Adrenal gland (tissue), 12 donors: ENCODE data around the gene RAD51D. TPM values are rescaled to one million over a fixed set of nuclear protein-coding genes. Genes with fewer than 3 reads are reported as not detected.

Experiments used
- DNase-seq, 7 donors: peaks; one replicate each; pipeline ENCODE4 v3.0.0-alpha.2; 2019 to 2020
- H3K27ac ChIP-seq, 5 donors: fragments of 200-600 bp; sonication (generic) in 4 of 5; 1 replicate in 3 of 5; 2 replicates in 2 of 5; pipeline versions ENCODE4 v1.5.1 to v1.8.0; 2016 to 2020; ENCODE audit warnings: mild to moderate bottlenecking in 1 of 5
- H3K27me3 ChIP-seq: fragments of 200-600 bp; 2 replicates; pipeline ENCODE4 v1.8.0; 2021
- H3K36me3 ChIP-seq, 2 donors: fragments of 200-600 bp; replicated peaks in 1 of 2; 1 replicate in 1 of 2; 2 replicates in 1 of 2; pipeline versions ENCODE4 v1.5.1 to v1.8.0; 2018 to 2022
- H3K4me1 ChIP-seq, 2 donors: fragments of 200-600 bp; replicated peaks in 1 of 2; 1 replicate in 1 of 2; 2 replicates in 1 of 2; pipeline versions ENCODE4 v1.5.1 to v1.8.0; 2018 to 2021
- H3K4me3 ChIP-seq, 4 donors: fragments of 200-600 bp; sonication (generic) in 3 of 4; one replicate each; pipeline ENCODE4 v1.5.1; 2016 to 2018
- H3K9me3 ChIP-seq, 3 donors: fragments of 200-600 bp; sonication (generic) in 1 of 3; replicated peaks in 1 of 3; 1 replicate in 2 of 3; 2 replicates in 1 of 3; pipeline versions ENCODE4 v1.5.1 to v1.8.0; 2016 to 2021
- POLR2A ChIP-seq, 2 donors: fragments of 450-650 bp; IDR thresholded peaks; one replicate each; pipeline ENCODE4 v1.6.1; 2017; ENCODE audit warnings: antibody characterized with exemption in 2 of 2, mild to moderate bottlenecking in 2 of 2, moderate library complexity in 1 of 2
- WGBS, 4 donors: extraction: QIAGEN DNeasy Blood & Tissue Kit in 2 of 4; methylation state at CpG; one replicate each; pipeline versions ENCODE4 v1.1.5 to v1.1.7; 2013 to 2017; 5-methylcytosine and 5-hydroxymethylcytosine counted together
- intact Hi-C, 2 donors: fragments of 100-400 bp; cut with DNase I; formaldehyde crosslinking; loops; one replicate each; pipeline versions ENCODE4 v1.14.1 to v1.15.0; 2022 to 2023
- polyA plus RNA-seq, 3 donors: library from polyadenylated mRNA; stranded (reverse); fragments of 200-250 nt in 2 of 3; fragments of 350-450 nt in 1 of 3; fragmentation: Illumina TruSeq in 1 of 3; extraction: RNeasy Lipid Tissue Mini Kit (QIAGEN cat#74804) in 1 of 3; gene quantifications; one replicate each; pipeline ENCODE4 v1.2.3, GENCODE V29; 2013 to 2014
- total RNA-seq, 9 donors: library from RNA; depleted of rRNA in 4 of 9; stranded (reverse); fragments of >200 nt in 4 of 9; fragments of 120-200 nt in 1 of 9; fragmentation: NEBNext Ultra II Directional in 1 of 9; extraction: Animal tissue kit (Norgen Biotek cat#: 25700) in 1 of 9; gene quantifications; one replicate each; pipeline versions ENCODE4 v1.1.0 to v1.2.4, GENCODE V29; 2013 to 2023
- TF ChIP-seq, protein P1 (sequence below), 6 experiments: fragments of 450-650 bp in 4 of 6; fragments of 200-600 bp in 2 of 6; sonication (generic) in 1 of 6; IDR thresholded peaks; 1 replicate in 5 of 6; 2 replicates in 1 of 6; pipeline versions ENCODE4 v1.5.1 to v1.8.0; 2016 to 2021; ENCODE audit warnings: antibody characterized with exemption in 6 of 6, mild to moderate bottlenecking in 2 of 6, moderate library complexity in 1 of 6
- donor health status: healthy with polysubstance abuse.
- donor health status: Bipolar disorder and iron deficiency.
- donor health status: DM: yes; HTN: yes; CAD: no.
- donor health status: DM: no; HTN: no; CAD: no.
- donor health status: DM: no; HTN: no; CAD: no.
- donor health status: DM: yes; HTN: yes; CAD: no.

The RAD51D gene
- total and polyA plus RNA-seq, 12 donors, result 3.3 to 14.3 (median 5.8) TPM

- WGBS, 4 donors, result 75 to 87% (median 77%) methylated on average over 8 to 11 of the region's 11 CpGs
- Histone ChIP-seq H3K9me3 (no peaks in the 10 kb centered on the region), H3K4me1 (no peaks in the 10 kb centered on the region), H3K36me3 (peaks cover 0 to 32% of the 10 kb centered on the region in 2 donors), H3K27ac (no peak overlapping the region), H3K4me3 (no peak overlapping the region), H3K27me3 (no peaks in the 10 kb centered on the region)
- DNase-seq, result no peak
- no peak for TF ChIP-seq POLR2A (IDR thresholded peaks at IDR 0.05)
- TF ChIP-seq, protein P1, sequence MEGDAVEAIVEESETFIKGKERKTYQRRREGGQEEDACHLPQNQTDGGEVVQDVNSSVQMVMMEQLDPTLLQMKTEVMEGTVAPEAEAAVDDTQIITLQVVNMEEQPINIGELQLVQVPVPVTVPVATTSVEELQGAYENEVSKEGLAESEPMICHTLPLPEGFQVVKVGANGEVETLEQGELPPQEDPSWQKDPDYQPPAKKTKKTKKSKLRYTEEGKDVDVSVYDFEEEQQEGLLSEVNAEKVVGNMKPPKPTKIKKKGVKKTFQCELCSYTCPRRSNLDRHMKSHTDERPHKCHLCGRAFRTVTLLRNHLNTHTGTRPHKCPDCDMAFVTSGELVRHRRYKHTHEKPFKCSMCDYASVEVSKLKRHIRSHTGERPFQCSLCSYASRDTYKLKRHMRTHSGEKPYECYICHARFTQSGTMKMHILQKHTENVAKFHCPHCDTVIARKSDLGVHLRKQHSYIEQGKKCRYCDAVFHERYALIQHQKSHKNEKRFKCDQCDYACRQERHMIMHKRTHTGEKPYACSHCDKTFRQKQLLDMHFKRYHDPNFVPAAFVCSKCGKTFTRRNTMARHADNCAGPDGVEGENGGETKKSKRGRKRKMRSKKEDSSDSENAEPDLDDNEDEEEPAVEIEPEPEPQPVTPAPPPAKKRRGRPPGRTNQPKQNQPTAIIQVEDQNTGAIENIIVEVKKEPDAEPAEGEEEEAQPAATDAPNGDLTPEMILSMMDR (IDR thresholded peaks at IDR 0.05), result no peak
- intact Hi-C loops, result loop anchor here (10.0 kb wide), 1 partner anchor 585 kb away; no protein-coding TSS in a partner anchor
These were observed 9.7 kb upstream of the RAD51D start for GRCh38 chr17:35129154-35129972.

GRCh38 chr17:35127751-35128514, 8.3 kb upstream of the RAD51D start:
- H3K9me3 ChIP-seq, result no peaks in the 10 kb centered on the region
- peaks cover 0 to 18% of the 10 kb centered on the region in 2 donors for H3K36me3 ChIP-seq
- no peaks in the 10 kb centered on the region for H3K4me1 ChIP-seq
- no peak for DNase-seq
- WGBS, 4 donors, result 86 to 89% (median 87%) methylated on average over 11 of the region's 11 CpGs
- no peaks in the 10 kb centered on the region for H3K27me3 ChIP-seq
- intact Hi-C loops, result loop anchor here (10.0 kb wide), 1 partner anchor 583 kb away; no protein-coding TSS in a partner anchor
- H3K27ac ChIP-seq, result no peak overlapping the region
- H3K4me3 ChIP-seq, result no peak overlapping the region
- TF ChIP-seq, protein P1 (IDR thresholded peaks at IDR 0.05), result no peak

- Histone ChIP-seq H3K27ac (no peak within 1 kb of the TSS), H3K4me3 (no peak within 1 kb of the TSS), H3K36me3 (no peaks in the 10 kb centered on the region), H3K9me3 (no peaks in the 10 kb centered on the region), H3K27me3 (no peaks in the 10 kb centered on the region), H3K4me1 (peaks cover 7 to 12% of the 10 kb centered on the region in 2 donors)
- intact Hi-C loops, result loop anchor here (5.0 to 10.0 kb wide), 3 partner anchors 124 to 704 kb away; no protein-coding TSS in a partner anchor
- no peak for DNase-seq
- TF ChIP-seq, protein P1 (IDR thresholded peaks at IDR 0.05), result no peak
- TF ChIP-seq POLR2A (IDR thresholded peaks at IDR 0.05), result no peak
- WGBS, 4 donors, result 87 to 95% (median 93%) methylated on average over 3 of the region's 3 CpGs
These were observed 1.7 kb upstream of the RAD51D start, which contains the start of gene FNDC8 for GRCh38 chr17:35121315-35121714. FNDC8 (plus strand) TSS chr17:35121615; CDS start chr17:35121694, 79 bp downstream.

- TF ChIP-seq POLR2A (IDR thresholded peaks at IDR 0.05), result no peak
- TF ChIP-seq, protein P1 (IDR thresholded peaks at IDR 0.05), result no peak
- intact Hi-C loops, result loop anchor here in 1 of 2 donors (5.0 to 10.0 kb wide), 2 partner anchors 121 to 483 kb away; no protein-coding TSS in a partner anchor
These were observed 1.7 kb downstream of the RAD51D start for GRCh38 chr17:35117984-35118383.

More at GRCh38 chr17:35117984-35118383, 1.7 kb downstream of the RAD51D start:
- H3K27me3 ChIP-seq, result no peaks in the 10 kb centered on the region
- DNase-seq, result no peak
- peaks cover 7 to 12% of the 10 kb centered on the region in 2 donors for H3K4me1 ChIP-seq
- H3K36me3 ChIP-seq, result no peaks in the 10 kb centered on the region
- H3K4me3 ChIP-seq, result no peak overlapping the region
- no peaks in the 10 kb centered on the region for H3K9me3 ChIP-seq
- no peak overlapping the region for H3K27ac ChIP-seq
